IPS DF 6.9 (cell line): Measurements from ENCODE around the gene ARHGAP25.

Source experiments
- DNase-seq: peaks from one replicate; pipeline ENCODE4 v3.0.0-alpha.2; 2013; ENCODE audit warnings: low read depth, low spot score
- H3K27ac ChIP-seq: one replicate; pipeline ENCODE4 v1.5.1; 2013; ENCODE audit warnings: low read length, control low read depth
- H3K27me3 ChIP-seq: 2 replicates; pipeline ENCODE4 v1.6.1; 2013; ENCODE audit warnings: mild to moderate bottlenecking, low read length; ENCODE audit not compliant: control insufficient read depth, insufficient read depth
- H3K36me3 ChIP-seq: 2 replicates; pipeline ENCODE4 v1.6.1; 2013; ENCODE audit warnings: low read length; ENCODE audit not compliant: control insufficient read depth, insufficient read depth
- H3K4me1 ChIP-seq: 2 replicates; pipeline ENCODE4 v1.6.1; 2013; ENCODE audit warnings: low read length; ENCODE audit not compliant: control insufficient read depth, insufficient read depth
- H3K4me3 ChIP-seq: 2 replicates; pipeline ENCODE4 v1.5.1; 2013; ENCODE audit warnings: mild to moderate bottlenecking, low read length
- H3K9me3 ChIP-seq: 2 replicates; pipeline ENCODE4 v1.6.1; 2013; ENCODE audit warnings: low read length, inconsistent platforms; ENCODE audit not compliant: control insufficient read depth, insufficient read depth
- WGBS: extraction: QIAGEN DNeasy Blood & Tissue Kit; methylation state at CpG from one replicate; pipeline ENCODE4 v1.1.7; 2013; ENCODE audit warnings: mixed read lengths, missing lambda C conversion rate; ENCODE audit not compliant: insufficient read length, insufficient coverage; 5-methylcytosine and 5-hydroxymethylcytosine counted together

ARHGAP25 gene

DNA sequence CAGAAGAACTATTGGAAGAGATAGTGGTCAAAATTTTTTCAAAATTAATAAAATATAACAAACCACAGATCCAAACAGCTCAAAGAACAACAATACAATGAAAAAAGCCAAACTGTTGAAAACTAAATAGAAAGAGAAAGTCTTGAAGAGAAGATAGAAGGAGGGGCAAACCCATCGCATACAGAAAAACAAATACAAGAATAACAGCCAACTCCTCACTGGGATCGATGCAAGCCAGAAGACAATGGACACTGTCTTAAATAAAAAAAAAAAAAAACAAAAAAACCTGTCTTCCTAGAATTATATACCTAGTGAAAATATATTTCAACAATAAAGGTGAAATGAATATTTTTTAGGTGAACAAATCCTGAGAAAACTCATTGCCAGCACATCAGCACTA, 34.1 kb upstream of the ARHGAP25 start:
- Histone ChIP-seq H3K27me3 (no peaks in the 10 kb centered on the region), H3K4me1 (no peaks in the 10 kb centered on the region), H3K9me3 (no peaks in the 10 kb centered on the region), H3K36me3 (no peaks in the 10 kb centered on the region), H3K4me3 (no peak overlapping the region), H3K27ac (no peak overlapping the region)
- DNase-seq: no peak
- no CpG with 5 or more reads among the region's 2 CpGs for WGBS

DNA sequence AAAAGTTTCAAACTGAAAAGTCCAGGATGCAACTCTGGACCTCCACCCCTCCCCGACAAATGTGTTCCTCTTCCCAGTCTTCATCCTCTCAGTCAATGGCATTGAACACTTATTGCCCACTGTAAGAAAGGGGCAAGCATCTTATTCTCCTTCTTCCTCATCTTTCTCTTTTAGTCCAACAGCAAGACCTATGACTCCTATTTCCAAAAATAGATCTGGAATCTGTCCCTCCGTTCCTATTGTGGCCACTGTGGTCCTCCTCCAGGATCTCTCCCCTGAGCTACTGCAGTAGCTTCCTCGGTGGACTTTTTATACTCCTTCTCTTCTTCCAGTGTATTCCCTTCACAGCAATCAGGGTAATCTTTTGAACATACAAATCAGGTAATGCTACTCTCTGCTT, 28.0 kb upstream of the ARHGAP25 start:
- Histone ChIP-seq H3K27ac (no peak overlapping the region), H3K27me3 (no peaks in the 10 kb centered on the region), H3K4me3 (no peak overlapping the region), H3K36me3 (no peaks in the 10 kb centered on the region), H3K9me3 (no peaks in the 10 kb centered on the region), H3K4me1 (no peaks in the 10 kb centered on the region)
- WGBS: no CpG with 5 or more reads among the region's 3 CpGs
- DNase-seq: no peak

GRCh38 chr2:68708629-68709028, 26.0 kb upstream of the ARHGAP25 start:
- no peaks in the 10 kb centered on the region for H3K36me3 ChIP-seq
- DNase-seq: no peak
- H3K4me1 ChIP-seq: no peaks in the 10 kb centered on the region
- H3K27me3 ChIP-seq: no peaks in the 10 kb centered on the region
- no CpG with 5 or more reads among the region's 3 CpGs for WGBS
- H3K9me3 ChIP-seq: no peaks in the 10 kb centered on the region
- H3K27ac ChIP-seq: no peak overlapping the region
- no peak overlapping the region for H3K4me3 ChIP-seq

- no peak overlapping the region for H3K27ac ChIP-seq
- no peaks in the 10 kb centered on the region for H3K36me3 ChIP-seq
- WGBS: no CpG with 5 or more reads among the region's 5 CpGs
- H3K27me3 ChIP-seq: no peaks in the 10 kb centered on the region
- H3K4me1 ChIP-seq: no peaks in the 10 kb centered on the region
- no peak overlapping the region for H3K4me3 ChIP-seq
- DNase-seq: peak; percentile 29
- no peaks in the 10 kb centered on the region for H3K9me3 ChIP-seq
Observed at GRCh38 chr2:68709421-68709911, 25.1 kb upstream of the ARHGAP25 start.

GRCh38 chr2:68710336-68710735, 24.3 kb upstream of the ARHGAP25 start:
- H3K9me3 ChIP-seq: no peaks in the 10 kb centered on the region
- DNase-seq: no peak
- WGBS: no CpG with 5 or more reads among the region's 1 CpG
- H3K4me1 ChIP-seq: no peaks in the 10 kb centered on the region
- no peaks in the 10 kb centered on the region for H3K27me3 ChIP-seq
- H3K36me3 ChIP-seq: no peaks in the 10 kb centered on the region
- H3K4me3 ChIP-seq: no peak overlapping the region
- no peak overlapping the region for H3K27ac ChIP-seq

- H3K27ac ChIP-seq: no peak overlapping the region
- no peaks in the 10 kb centered on the region for H3K9me3 ChIP-seq
- no peak overlapping the region for H3K4me3 ChIP-seq
- H3K36me3 ChIP-seq: no peaks in the 10 kb centered on the region
- no peaks in the 10 kb centered on the region for H3K4me1 ChIP-seq
- H3K27me3 ChIP-seq: no peaks in the 10 kb centered on the region
- WGBS: no CpG with 5 or more reads among the region's 1 CpG
- no peak for DNase-seq
Observed at GRCh38 chr2:68710756-68711155, 23.9 kb upstream of the ARHGAP25 start.

DNA sequence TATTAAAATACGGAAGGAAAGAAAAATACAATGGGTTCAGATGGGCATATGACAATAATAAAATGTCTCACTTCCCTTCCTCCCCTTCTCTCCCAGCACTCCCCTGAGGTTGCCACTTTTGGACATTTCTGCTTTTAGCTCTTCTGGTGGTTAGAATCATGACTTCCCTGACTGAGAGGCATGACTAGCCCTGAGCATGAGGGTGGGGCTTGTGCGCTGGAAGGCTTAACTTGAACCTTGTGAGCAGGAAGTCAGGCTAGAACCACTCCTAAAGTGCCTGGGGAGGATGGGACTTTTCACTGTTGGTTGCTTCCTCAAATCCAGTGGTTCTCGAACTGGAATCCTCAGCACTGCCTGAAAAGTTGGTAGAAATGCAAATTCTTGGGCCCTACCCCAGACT, 19.7 kb upstream of the ARHGAP25 start:
- Histone ChIP-seq H3K27me3 (no peaks in the 10 kb centered on the region), H3K27ac (no peak overlapping the region), H3K36me3 (no peaks in the 10 kb centered on the region), H3K4me1 (no peaks in the 10 kb centered on the region), H3K4me3 (no peak overlapping the region), H3K9me3 (no peaks in the 10 kb centered on the region)
- no peak for DNase-seq
- no CpG with 5 or more reads among the region's 3 CpGs for WGBS

- Histone ChIP-seq H3K27me3 (no peaks in the 10 kb centered on the region), H3K36me3 (no peaks in the 10 kb centered on the region), H3K4me1 (no peaks in the 10 kb centered on the region), H3K4me3 (no peak overlapping the region), H3K27ac (no peak overlapping the region), H3K9me3 (no peaks in the 10 kb centered on the region)
- WGBS: no CpG with 5 or more reads among the region's 13 CpGs
- peak; percentile 74 for DNase-seq
Observed at GRCh38 chr2:68715353-68716041, 19.1 kb upstream of the ARHGAP25 start.

DNA sequence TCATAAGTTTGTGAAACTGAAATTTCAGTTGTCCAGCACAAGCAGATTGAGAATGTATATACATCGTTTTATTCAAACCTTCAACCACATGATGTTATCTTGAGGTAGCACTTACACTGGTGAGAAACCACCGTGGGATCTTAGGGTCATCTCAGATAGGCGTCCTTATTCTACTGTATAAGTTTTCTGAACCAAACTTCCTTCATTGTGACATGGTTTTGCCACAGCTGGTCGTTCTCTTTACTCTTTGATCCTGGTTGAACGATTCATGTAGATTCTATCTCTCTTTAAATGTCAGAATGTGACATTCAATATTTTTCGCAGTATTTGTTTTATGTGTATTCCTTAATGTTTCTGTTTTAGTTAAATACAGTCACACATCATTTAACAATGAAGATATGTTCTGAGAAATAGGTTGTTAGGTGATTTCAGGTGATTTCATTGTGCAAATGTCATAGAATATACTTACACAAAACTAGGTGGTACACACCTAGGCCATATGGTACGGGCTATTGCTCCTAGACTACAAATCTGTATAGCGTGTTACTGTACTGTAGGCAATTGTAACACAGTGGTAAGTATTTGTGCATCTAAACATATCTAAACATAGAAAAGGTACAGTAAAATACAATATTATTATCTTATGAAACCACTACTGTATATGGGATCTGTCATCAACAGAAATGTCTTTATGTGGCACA, 17.9 kb upstream of the ARHGAP25 start:
- Histone ChIP-seq H3K27ac (no peak overlapping the region), H3K4me3 (no peak overlapping the region), H3K4me1 (no peaks in the 10 kb centered on the region), H3K36me3 (no peaks in the 10 kb centered on the region), H3K9me3 (no peaks in the 10 kb centered on the region), H3K27me3 (no peaks in the 10 kb centered on the region)
- WGBS: no CpG with 5 or more reads among the region's 8 CpGs
- DNase-seq: no peak

GRCh38 chr2:68717305-68717661, 17.3 kb upstream of the ARHGAP25 start:
- H3K36me3 ChIP-seq: no peaks in the 10 kb centered on the region
- H3K9me3 ChIP-seq: no peaks in the 10 kb centered on the region
- WGBS: no CpG with 5 or more reads among the region's 3 CpGs
- H3K4me1 ChIP-seq: no peaks in the 10 kb centered on the region
- DNase-seq: no peak
- no peak overlapping the region for H3K4me3 ChIP-seq
- H3K27ac ChIP-seq: no peak overlapping the region
- H3K27me3 ChIP-seq: no peaks in the 10 kb centered on the region

- no peaks in the 10 kb centered on the region for H3K36me3 ChIP-seq
- H3K4me3 ChIP-seq: no peak overlapping the region
- H3K4me1 ChIP-seq: no peaks in the 10 kb centered on the region
- H3K9me3 ChIP-seq: no peaks in the 10 kb centered on the region
- no peak for DNase-seq
- no CpG with 5 or more reads among the region's 4 CpGs for WGBS
- H3K27ac ChIP-seq: no peak overlapping the region
- H3K27me3 ChIP-seq: no peaks in the 10 kb centered on the region
Observed at GRCh38 chr2:68719912-68720311, 14.7 kb upstream of the ARHGAP25 start.
